Activated CD4-positive, alpha-beta T cell treated with anti-CD3 and anti-CD28 coated beads, Interleukin-2, amount 50 U/mL, for 48 hours (primary cell): ENCODE measurements around the gene DNAJC1.
"Not testable (repeated sequence)": the region's sequence is repeated elsewhere in the genome, so short reads cannot be mapped to it uniquely, and the experiment has no call there.

Experiments
- DNase-seq, 2 experiments: peaks; one replicate each; pipeline ENCODE4 v3.0.0-alpha.2; 2020

The DNAJC1 gene

DNA sequence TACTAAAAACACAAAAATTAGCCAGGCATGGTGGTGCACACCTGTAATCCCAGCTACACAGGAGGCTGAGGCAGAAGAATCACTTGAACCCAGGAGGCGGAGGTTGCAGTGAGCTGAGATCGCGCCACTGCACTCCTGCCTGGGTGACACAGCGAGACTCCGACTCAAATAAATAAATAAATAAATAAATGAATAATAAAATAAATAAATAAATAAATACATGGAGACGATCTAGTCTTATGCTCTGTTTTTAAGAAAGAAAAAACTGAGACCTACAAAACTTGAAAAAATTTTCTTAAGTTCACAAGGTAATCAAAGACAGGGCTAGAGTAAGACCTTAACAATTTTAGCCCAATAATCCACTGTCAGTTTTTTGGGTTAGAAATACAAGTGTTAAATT lies 181.3 kb downstream of the DNAJC1 start:
- DNase-seq = not testable (repeated sequence)

DNA sequence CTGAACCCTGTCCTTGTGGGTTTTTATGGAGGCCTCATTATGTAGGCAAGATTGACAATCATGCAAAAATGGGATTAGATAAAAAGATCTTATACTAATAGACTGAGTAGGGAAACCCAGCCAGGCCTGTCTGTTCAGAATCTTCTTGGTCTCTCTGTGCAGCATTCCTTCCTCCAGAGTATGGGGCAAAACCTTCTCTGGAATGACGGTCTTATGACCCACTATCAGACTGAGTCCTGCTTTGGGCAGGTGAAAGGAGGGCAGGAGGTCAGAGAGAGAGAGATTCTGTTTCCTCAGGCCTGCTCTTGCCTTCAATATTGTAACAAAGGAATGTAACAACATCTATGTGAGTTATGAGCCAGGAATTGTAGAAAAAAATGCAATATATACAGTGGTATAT lies 182.6 kb downstream of the DNAJC1 start:
- no peak for DNase-seq

DNA sequence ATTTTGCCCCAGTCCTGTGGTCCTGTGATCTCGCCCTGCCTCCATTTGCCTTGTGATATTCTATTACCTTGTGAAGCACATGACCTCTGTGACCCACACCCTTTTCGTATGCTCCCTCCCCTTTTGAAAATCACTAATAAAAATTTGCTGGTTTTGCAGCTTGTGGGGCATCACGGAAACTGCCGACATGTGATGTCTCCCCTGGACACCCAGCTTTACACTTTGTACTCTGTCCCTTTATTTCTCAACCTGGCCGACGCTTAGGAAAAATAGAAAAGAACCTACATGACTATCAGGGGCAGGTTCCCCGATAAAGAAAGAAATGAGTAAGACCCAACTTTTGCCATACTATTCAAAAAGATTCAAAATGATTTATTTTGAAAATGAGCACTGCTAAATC lies 185.1 kb downstream of the DNAJC1 start:
- not testable (repeated sequence) for DNase-seq

DNA sequence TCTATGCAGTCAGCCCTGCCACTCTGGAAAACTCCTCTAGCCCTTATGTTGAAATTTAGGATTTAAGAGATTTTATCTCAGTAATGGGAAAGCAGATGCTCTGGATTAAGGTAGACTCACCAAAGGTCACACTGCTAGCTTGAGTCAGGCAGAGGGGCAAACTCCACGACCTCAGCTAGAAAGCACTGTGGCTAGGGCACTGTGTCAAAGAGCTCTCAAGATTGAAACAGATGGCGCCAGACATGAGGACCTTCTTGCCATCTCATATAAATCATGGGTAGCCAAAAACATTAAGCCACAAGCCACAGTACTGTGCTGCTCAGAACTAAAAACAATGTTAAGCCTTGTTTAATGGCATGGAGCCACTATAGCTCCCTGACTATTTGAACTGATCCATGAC lies 188.7 kb downstream of the DNAJC1 start:
- DNase-seq = no peak

DNA sequence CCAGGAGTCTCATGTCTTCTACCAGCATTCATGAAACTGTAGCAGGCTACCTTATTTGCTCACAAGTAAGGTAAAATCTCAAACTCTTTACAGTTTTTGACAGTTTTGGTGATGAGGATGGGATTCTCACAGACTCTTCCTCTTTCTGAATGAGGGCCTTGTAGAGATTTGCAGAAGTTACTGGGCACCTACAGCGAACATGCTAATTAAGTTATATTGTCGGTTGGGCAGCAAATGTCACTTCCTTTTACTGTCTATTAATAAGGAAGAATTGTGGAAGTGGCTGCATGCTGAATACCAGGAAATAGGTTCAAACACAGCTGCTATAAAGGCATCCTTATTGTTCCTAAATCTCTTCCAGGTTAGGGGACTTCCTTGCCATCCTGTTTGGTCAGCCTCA lies 189.6 kb downstream of the DNAJC1 start:
- no peak for DNase-seq

DNA sequence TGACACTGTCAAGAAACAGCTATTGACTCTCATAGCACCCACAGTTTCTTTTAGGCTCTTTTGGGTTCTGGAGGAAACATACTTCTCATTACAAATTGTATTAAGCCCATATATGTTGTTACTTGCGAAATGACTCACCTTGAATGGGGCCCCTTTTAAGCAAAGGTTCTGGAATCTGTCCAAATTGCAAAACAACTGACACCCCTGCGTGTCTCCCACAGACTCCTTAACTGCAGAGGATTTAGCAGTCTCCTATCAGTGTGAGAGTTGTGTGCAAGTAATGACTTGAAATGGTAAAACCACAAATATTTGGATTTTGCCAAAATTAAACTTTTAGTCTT lies 192.3 kb downstream of the DNAJC1 start:
- DNase-seq = no peak

DNA sequence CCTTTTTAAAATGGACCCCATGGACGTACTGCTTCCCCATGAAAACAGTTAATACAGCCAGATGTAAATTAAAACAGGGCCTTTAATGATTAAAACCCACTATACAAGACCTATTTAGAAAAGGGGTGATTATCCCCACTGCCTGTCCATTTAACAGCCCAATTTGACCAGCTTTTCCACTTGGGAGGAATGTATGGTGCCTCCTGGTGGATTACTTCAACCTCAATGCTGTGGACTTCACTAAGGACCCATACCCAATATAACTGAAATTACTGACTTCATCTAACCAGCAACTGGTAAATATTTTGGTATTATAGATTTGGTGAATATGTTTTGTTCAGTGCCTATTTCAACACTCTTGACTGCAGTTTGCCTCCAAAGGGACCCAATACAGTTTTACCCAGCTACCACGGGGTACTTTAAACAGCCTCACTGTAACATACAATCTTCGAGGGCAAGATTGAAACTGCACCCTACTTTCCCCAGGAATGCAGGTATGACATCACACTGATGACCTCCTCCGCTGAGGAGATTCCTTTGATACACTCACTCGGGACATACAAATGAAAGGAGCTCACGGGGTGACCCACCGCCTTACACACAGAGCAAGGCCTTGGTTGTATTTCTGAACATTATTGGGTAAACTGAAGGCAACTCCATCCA lies 192.8 kb downstream of the DNAJC1 start:
- DNase-seq = no peak

DNA sequence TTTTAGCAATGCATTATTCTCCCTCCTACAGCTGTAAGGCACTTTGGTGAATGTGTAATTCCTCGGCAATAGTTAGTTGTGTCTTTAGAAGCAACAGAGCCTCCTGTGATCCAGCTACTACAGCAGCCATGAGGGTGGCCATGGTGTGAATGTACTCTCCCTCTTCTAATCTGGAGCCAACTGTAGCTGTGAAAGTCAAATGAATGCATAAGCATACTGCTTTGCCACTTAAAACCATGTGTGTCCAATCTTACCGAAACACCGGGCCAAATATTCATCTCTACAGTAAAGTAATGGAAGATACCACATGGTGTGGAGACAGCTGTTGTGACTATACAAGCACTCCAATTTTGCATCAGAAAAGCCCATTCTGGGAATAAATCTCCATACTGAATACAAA lies 195.0 kb downstream of the DNAJC1 start:
- DNase-seq = no peak

DNA sequence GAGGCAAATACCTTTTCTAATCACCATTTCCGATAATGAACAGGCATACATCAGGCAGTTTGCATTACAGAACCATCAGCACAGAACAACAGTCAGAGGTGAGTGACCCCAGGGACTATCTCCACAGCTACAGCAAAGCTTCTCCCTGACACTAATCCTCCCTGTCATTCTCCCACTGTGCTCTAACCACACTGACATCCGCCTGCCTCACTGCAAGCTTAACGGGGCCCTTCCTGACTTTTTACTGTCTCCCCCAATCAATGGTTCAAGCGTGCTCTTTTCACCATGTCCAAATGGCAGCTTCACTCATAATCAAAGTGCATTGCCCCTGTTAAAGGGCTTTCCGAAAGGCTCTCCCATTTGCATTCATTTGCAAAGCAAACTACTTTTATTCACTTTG lies 196.3 kb downstream of the DNAJC1 start:
- no peak for DNase-seq

DNA sequence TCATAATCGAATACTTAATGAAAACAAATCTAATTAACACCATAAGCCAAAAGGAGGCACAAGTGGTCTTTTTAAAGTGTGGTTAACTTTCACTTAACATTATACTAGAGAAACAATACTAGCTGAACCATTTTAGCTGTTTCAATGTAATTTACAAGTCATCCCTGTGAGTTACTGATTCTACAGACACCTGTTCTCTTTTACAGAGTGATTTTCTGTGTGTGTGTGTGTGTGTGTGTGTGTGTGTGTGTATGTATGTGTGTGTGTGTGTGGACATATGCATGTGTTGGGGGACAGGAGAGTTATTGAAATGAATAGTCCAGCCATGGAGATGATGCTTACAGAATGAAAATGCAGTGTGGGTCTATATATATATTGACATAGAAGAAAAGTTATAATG lies 200.2 kb downstream of the DNAJC1 start:
- DNase-seq = no peak

DNA sequence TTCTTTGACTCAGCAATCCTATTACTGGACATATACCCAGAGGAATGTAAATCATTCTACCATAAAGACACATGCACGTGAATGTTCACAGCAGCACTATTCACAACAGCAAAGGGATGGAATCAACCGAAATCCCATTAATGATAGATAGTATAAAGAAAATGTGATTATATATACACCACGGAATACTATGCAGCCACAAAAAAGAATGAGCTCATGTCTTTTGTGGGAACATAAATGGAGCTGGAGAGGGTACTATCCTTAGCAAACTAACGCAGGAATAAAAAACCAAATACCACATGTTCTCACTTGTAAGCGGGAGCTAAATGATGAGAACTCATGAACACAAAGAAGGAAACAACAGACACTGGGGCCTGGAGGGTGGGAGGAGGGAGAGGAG lies 201.9 kb downstream of the DNAJC1 start:
- no peak for DNase-seq

DNA sequence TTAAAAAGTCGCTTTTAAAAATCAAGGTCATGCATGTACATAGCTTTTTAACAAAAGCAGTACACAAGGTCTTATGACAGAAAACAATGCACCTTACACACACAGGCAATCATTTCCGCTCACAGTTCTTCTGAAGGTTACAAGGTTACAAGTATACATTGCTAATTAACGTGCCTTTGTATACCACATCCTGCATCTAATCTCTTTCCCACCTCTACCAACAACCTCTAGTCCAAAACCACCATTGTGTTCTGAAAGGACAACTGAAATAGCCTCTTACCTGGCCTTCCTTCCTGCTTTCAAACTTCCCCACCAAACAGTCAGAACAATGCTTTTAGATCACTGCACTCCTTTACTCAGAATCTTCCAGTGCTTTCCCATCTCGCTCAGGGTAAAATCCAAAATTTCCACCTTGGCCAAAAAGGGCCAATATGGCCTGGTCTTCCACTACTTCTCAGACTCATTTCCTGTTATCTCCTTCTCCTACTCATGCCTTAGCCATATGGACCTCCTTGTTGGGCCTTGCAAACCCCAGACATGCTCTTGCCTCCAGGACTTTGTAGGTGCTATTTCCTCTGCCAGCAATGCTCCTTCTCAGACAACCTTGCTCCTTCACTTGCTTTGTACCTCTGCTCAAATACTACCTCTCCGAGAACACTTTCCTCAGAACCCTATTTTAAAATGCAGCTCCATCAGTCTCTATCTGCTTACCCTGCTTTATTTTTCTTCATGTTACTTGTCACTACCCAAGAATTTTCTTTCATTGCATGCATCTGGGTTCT lies 205.4 kb downstream of the DNAJC1 start:
- DNase-seq = no peak

DNA sequence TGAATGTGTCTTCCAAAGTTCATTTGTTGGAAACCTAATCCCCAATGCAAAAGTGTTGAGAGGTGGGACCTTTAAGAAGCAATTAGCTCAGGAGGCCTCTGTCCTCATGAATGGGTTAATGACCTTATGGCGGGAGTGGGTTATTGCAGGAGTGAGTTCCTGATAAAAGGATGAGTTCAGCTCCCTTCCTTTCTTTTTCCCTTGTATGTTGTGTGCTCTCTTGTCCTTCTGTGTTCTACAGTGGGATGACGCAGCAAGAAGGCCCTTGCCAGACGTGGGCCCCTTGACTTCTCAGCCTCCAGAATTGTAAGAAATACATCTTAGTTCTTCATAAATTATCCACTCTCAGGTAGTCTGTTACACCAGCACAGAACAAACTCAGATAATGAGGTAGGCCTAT lies 206.0 kb downstream of the DNAJC1 start:
- DNase-seq = no peak

DNA sequence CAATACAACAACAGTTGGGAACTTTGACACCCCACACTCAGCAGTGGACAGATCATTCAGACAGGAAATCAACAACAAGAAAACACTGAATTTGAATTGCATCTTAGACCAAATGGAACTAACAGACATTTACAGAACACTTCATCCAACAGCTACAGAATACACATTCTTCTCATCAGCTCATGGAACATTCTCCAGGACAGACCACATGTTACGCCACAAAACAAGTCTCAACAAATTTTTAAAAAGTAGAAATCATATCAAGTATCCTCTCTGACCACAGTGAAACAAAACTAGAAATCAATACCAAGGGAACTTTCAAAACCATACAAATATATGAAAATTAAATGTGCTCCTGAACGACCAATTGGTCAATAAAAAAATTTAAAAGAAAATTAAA lies 212.3 kb downstream of the DNAJC1 start:
- DNase-seq = no peak

DNA sequence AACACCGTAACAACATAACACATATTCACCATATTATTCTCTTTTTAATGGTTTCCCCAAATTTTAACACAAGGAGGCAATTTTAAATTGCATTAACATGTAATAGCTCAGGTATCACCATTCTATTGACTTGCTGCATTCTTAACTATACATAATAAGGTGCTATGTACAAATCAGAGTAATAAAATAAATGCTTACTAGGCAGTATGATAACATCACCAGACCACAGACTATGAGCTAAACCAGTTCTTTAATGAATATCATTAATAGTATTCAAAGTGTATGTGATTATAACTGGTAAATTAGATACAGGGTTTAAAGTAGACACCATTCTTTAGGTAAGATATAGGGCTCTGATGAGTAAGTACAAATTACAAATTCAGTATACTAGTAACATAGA lies 226.6 kb downstream of the DNAJC1 start:
- no peak for DNase-seq

DNA sequence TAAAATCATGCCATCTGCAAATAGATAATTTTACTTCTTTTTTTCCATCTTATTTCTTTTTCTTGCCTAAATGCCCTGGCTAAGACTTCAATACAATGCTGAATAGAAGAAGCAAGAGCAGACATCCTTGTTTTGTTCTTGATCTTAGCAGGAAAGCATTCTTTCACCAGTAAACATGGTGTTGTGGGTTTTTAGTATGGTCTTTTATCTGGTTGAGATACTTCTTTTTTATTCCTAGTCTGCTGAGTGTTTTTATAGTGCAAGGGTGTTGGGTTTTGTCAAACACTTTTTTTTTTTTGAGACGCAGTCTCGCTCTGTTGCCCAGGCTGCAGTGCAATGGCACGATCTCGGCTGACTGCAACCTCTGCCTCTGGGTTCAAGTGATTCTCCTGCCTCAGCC lies 232.3 kb downstream of the DNAJC1 start:
- DNase-seq = no peak

DNA sequence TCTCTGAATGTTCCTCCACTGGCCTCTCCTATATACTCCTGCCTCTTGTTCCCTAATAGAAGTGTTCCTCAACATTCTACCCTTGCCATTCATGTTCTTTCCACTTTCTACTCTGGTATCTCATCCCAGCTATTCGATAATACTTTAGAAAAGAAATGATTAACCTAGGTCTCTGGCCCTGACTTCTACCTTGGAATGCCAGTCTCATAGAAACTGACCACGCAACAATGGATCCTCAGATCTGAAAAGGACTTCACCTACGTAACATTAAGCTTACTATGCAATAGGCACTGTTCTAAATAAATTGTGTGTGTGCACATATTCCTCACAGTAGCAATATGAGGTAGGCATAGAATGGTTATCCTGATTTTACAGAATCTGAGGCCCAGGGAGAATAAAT lies 234.5 kb downstream of the DNAJC1 start:
- no peak for DNase-seq

DNA sequence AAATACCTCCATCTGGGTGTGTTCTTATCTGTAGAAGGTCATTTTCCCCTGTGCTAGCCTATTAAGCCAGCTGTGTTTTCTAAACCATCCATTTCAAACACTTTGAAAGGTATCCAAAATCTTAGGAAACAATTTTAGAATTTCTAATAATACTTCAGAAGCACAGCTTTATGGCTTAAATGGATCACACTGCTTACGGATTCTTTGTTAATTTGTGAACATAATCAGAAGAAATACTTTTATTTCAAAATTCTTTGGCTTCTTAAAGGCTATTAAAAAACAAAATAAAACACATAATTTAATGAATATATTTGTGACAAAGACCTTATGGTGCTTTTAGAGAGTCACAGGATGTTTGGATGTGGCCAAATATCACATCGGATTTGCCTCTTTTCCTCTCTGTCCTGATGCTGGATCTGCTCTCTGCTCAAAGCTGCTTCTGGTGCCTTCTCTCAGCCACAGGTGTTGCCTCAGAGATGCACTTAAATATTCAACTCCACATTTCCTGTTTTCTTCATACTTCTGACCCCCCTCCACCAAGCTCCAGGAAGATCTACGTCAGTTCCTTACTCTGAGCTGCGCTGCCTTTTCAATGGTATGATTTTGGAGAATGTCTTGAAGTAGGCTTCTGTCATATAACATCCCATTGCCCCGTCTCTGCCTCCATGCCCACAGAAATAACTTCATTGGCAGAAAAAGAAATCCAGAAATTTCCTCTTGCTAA lies 238.9 kb downstream of the DNAJC1 start:
- DNase-seq = no peak

DNA sequence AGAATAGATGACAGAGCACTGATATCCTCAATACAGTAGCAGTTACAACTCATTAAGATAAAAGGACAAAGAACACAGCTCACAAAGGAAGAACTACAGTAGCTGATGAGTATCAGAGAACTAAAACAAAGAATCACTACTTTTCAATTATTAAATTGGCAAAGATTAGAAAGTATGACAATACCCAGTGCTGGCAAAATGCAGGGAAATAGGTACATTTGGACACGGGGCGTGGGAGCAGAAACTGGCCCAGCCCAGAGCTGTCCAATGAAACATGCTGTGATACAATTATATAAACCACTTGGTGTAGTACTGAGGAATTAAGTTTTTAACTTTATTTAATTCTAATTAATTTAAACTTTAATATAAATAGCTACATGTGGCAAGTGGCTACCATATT lies 243.2 kb downstream of the DNAJC1 start:
- DNase-seq = no peak

DNA sequence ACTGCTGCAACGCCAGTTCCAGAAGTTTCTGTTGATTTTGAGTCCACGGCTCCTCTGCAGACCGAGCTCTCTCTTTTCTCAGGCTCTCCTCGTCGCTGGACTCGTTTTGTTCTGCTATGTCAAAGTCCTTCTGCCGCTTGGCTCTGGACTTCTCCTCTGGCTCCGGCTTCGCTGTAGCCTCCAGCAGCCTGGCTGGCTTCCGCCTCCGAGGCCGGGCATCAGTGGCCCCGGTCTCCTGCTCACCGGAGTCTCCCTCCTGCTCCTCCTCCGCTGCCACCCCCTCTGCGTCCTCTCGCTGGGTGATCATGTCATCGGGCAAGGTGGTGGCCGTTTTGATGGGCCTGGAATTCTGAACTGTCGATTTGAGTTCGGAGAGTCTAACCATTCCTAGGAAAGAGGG lies 244.3 kb downstream of the DNAJC1 start:
- DNase-seq = no peak

DNA sequence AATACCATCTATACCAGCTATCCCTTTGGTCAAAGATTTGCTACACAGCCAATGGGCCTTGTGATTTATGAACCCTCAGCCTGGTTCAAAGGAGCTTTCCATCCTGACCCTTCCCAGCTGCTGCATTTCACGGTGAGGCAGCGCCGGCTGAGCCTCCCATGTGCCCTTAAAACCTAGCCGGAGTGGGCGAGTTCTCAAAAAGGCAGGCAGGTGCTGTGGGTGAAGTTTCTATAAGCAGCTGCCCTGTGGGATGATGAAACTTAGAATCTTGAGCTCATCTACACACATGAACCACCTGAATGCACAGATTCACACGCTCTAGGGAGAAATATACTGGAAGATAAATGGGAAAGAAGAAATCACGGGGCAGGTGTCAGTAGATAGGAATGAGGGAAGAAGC lies 244.8 kb downstream of the DNAJC1 start:
- DNase-seq = no peak

DNA sequence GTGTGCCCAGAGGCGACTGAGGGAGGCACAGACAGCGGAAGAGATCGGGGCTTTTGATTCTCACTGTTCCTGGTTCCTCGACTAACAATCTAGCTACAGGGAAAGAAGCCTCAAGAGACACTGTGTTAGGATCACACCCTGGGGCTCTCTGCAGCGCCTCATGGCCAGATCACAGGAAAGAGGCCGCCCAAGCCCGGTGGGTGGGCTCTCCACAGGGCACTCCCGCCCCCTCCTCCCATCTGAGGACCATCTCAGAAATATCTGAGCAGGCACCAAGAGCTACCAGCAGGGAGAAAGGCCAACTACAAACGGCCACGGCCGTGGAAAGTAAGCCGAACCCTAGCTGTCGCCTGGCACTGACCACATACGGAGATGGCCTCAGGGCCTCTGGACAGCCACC lies 245.3 kb downstream of the DNAJC1 start:
- no peak for DNase-seq

DNA sequence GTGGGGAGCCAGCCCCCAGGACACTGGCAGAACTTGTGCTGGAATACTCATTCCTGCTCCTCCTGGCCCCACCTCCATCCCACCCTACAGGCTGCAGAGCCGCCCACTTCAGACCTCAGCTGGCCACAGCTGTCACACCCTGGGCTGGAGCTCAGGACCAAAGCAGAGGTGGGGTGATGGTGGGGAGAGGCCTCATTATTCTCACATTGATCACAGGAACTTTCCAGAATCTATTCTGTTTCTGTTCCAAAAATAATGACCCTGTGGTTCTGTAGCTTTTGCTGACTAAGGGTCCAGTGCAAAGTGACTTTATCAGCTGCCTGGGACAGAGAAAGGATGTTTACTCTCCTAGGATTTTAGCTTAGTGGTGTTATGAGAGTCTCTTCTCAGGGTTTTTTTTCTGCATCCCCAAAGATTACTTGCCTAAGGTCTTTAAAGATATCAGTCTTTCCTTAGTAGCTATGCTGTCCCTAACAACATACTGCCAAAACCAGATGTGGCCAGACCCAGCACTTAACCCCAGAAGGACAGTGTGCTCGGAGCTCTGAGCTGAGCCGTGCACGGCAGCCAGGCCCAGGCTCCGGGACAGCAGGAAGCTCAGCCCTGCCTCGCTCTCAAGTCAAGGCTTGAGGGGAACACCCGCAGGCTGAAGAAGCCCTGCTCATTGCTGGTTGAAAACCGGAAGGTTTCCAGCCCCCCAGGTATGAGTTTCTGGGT lies 246.2 kb downstream of the DNAJC1 start:
- DNase-seq = no peak

DNA sequence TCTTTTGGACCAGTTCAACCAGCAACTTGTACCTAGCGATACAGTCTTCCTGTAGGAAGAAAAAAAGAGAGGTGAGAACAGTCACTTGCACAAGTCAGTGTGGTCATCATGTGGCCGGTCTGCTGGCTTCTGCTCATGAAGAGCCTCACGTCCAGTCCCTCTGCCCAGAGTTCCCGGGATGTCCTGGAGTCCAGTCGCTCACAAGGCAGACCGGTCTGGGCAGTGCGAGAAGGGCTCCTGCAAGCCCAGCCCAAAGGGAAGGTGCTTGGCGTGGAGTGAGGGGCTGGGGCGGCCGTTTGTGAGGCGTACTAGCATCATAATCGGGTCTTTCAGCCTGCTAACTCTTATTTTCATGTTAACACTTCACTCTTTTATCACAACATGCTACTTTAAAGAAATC lies 246.8 kb downstream of the DNAJC1 start:
- no peak for DNase-seq
